Ishikawa (cell line): ENCODE measurements around the gene ARHGEF28.

ENCODE experiments used
- CREB1 ChIP-seq: IDR thresholded peaks from 2 replicates; pipeline ENCODE4 v1.6.1; 2012; ENCODE audit warnings: low read depth
- EGR1 ChIP-seq: IDR thresholded peaks from 2 replicates; pipeline ENCODE4 v1.6.1; 2012
- EP300 ChIP-seq: IDR thresholded peaks from 2 replicates; pipeline ENCODE4 v1.6.1; 2012; ENCODE audit warnings: borderline replicate concordance
- FOXM1 ChIP-seq: IDR thresholded peaks from 2 replicates; pipeline ENCODE4 v1.6.1; 2012; ENCODE audit warnings: low read depth, borderline replicate concordance
- RAD21 ChIP-seq: IDR thresholded peaks from 2 replicates; pipeline ENCODE4 v1.6.1; 2012; ENCODE audit warnings: low read depth
- REST ChIP-seq: IDR thresholded peaks from 2 replicates; pipeline ENCODE4 v1.6.1; 2012; ENCODE audit warnings: low read depth, mild to moderate bottlenecking
- TAF1 ChIP-seq: IDR thresholded peaks from 2 replicates; pipeline ENCODE4 v1.6.1; 2012; ENCODE audit warnings: low read depth, mild to moderate bottlenecking
- TCF12 ChIP-seq: IDR thresholded peaks from 2 replicates; pipeline ENCODE4 v1.6.1; 2012; ENCODE audit warnings: low read depth
- YY1 ChIP-seq: IDR thresholded peaks from 2 replicates; pipeline ENCODE4 v1.6.1; 2012; ENCODE audit warnings: low read depth
- ZBTB7A ChIP-seq: IDR thresholded peaks from 2 replicates; pipeline ENCODE4 v1.6.1; 2012; ENCODE audit warnings: low read depth
- TF ChIP-seq, protein P1 (sequence below): IDR thresholded peaks from 2 replicates; pipeline ENCODE4 v1.6.1; 2012

- TF ChIP-seq REST (no peak), CREB1 (no peak), FOXM1 (no peak), TCF12 (no peak), RAD21 (no peak), TAF1 (no peak), EP300 (no peak), YY1 (no peak), ZBTB7A (no peak), EGR1 (no peak)
- TF ChIP-seq, protein P1, sequence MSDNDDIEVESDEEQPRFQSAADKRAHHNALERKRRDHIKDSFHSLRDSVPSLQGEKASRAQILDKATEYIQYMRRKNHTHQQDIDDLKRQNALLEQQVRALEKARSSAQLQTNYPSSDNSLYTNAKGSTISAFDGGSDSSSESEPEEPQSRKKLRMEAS: no peak
These were observed 121.8 kb downstream of the ARHGEF28 start for GRCh38 chr5:73747696-73748380.
